HG03045 (cell line): Measurements from ENCODE around the gene TCP11.

ENCODE experiments used
- ATAC-seq: cut with Tn5 transposase; IDR thresholded peaks from one replicate; pipeline ENCODE4 v1.9.1; 2021; ENCODE audit warnings: mild to moderate bottlenecking, moderate library complexity; ENCODE audit not compliant: unreplicated experiment

The TCP11 gene

DNA sequence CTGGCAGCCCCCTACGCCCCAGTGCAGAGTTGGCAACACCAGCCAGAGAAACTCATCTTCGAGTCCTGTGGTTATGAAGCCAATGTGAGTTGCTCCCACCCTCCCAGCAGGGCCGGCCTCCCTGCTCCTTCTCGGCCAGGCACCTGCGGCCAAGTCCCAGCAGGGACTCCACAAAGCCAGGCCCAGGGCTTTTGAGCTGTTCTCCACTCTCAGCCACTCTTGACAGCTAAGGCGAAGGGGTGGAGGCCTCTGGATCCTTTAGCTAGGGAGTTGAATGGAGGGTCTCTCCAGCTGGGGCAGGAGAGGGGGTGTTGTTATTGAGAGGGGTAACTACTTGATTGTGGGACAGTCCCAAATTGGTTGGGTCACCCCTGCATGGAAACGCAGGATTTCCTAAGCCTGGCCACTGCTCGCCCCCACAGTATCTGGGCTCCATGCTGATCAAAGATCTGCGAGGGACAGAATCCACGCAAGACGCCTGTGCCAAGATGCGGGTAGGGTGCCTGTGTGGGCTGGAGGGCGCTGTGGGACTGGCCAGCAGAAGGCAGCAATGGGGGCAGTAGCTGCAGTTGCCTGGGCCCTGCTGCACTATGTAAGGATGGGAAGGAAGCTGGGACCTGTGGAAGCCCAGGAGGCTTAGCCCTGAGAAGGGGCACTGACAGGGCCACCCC, 58.3 kb downstream of the TCP11 start:
- no peak for ATAC-seq

DNA sequence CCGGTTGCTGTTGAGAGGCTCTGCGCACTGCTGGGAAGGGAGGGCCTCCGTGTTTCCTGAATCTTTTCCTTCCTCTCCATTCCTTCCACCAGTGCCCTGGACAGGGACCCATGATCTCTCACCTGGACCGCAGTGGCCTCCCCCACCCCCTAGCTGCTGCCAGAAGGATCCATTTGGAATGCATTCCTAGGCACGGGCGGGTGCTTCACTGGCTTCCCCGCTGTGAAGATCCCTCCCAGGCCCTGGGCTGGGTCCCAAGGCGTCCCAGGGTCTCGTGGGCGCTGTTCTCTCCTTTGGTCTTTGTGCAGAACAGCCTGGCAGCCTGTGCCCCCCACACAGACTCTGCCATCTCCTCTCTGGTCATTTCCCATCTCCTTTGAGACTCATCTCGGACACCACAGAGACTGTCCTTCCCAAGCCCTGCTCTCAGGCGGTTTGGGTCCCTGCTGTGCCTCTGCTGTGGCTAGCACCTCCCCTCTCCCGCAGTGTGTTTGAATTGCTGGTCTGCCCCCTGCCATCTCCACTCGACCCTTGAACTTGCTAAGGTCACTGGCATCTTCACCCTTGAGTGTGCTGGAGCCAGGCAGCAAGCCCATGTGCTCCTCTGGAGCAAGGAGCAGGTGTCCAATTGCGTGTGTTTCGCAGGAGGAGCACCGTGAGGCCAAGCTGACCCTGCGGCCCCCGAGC, 59.0 kb downstream of the TCP11 start:
- no peak for ATAC-seq

DNA sequence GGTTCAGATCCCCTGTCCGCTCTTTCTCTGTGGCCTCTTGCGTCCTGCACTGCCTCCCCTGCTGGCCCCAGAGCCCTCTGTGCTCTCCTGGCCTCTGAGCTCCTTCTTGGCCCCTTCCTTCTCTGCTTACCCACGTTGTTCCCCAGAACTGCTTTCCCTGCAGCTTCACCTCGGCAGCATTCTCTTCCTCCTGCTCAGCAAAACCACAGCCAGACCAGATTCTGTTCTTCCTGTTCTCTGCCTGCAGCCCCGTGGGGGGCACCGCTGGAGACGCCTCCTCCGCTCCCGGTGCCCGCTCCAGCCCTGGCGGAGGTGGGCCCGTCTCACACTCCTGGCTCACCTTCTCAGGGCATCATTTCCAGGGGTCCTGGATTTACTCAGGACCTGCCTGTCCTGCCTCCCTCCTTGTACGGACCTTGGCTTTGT, 59.7 kb downstream of the TCP11 start:
- ATAC-seq = no peak

DNA sequence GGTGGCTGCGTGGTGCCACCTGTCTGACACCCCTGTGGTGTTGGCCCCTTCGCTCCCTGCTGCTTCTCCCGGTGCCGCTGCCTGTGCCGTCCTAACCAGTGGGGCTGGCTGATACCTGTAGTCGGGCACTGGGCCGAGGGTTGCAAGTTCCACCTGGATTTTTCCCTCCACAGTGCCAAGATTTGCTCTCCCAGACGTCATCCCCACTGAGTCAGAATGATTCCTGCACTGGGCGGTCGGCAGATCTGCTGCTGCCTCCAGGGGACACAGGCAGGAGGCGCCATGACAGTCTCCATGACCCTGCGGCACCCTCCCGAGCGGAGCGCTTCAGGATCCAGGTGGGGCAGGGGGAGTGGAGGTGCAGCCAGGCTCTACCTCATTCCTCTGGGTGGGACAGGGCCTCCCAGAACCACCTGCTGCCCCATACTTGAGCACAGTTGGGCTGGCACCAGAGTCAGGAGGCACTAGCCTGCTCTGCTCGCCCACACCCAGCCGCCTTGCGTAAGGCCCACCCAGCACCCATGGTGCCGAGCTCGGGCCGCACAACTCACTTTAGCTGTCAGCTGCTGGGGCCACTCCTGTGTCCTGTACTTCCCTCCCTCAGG, 60.2 kb downstream of the TCP11 start:
- no peak for ATAC-seq

DNA sequence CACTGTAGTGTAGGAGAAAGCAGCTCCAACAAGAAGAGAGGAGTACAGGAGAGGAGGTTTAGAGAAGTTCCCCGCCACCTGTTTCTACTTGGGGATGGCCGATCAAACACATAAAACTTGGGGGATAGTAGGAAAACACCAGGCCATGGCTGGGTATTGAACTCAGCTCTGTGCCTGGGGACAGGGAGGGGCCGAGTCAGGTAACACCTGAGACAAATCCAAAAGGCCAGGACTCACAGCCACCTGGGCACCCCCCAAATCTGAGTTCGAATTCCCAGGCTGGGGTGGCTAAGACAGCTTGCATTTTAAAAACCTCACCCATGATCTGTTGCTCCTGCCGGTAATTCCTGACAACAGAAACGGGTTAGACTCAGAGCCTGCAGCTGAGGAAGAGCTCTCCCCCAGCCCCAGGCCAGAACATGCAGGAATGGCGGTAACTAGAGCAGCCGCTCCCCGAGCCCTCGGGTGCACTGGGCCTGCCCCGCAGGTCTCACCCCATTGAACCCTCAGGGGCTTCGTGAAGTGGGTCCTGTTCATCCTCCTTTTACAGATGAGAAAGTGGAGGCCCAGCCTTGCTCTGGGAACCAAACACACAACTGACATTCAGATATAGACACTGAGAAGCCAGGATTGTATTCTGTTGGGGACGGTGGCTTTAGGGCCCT, 61.0 kb downstream of the TCP11 start:
- no peak for ATAC-seq

DNA sequence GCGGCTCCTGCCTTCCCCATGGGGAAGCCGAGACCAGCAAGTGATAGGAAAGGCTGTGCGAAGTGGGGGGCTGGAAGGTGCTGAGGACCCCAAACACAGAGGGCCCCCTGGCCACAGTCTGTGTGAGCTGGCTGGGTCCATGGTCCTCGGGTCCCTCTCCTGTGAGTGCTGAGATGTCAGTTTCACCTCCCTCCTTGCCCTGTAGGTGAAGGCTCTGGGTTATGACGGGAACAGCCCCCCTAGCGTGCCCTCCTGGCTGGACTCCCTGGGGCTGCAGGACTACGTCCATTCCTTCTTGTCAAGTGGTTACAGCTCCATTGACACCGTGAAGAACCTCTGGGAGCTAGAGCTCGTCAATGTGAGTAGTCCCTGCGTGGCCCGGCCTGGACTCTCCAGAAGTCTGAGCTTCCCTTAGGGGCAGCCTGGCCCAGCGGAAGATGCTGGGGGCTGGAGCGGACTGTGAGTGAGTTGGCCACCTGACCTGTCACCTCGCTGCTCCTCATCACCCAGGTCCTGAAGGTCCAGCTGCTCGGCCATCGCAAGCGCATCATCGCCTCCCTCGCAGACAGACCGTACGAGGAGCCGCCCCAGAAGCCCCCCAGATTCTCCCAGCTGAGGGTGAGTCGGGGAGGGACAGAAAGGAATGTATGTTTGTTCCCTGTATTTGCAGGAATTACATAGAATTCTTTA, 61.7 kb downstream of the TCP11 start:
- ATAC-seq = no peak

DNA sequence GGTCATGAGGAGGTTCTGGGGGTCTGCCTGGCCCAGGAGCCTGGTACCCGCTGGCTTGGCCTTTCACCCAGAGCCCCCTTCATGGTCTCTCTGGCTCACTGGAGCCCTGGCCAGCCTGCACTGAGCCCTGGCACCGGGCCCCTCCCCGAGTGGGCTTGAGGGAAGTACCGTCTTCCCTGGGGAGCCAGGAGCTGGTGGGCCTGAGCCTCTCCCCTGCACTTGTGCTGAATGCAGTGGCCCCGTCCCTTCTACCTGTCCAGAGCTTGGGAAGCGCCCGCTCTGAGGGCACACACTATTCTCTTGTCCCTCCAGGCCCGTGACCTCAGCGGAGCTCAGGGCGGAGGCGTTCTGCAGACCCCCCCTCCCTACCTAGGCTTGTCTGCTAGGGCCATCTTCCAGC, 62.2 kb downstream of the TCP11 start:
- no peak for ATAC-seq

DNA sequence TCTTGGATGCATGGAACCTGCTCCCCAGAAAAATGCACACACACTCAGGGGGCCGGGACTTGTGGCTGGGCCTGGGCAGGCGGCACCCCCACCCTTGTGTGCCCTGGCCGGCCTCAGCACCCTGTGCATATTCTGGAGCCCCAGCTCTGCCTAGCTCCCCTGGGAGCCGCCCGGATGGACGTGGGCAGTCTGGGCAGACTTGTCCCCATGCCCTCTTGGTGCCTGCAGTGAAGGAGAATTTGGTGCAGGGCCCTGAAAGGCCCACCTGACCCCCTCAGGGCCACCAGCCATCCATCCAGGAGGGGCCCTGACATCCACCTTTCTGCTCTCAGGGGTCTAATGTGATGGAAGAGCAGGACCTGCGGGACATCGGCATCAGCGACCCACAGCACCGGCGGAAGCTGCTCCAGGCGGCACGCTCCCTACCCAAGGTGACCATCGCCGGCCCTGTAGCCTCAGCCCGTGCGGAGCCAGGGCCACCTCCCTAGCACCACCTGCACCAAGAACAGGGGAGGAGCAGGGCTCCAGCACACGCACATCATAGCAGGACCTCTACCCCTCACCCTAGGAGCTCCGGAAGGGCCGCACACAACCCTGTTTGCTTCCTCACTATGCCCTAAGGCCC, 62.8 kb downstream of the TCP11 start:
- ATAC-seq = no peak

DNA sequence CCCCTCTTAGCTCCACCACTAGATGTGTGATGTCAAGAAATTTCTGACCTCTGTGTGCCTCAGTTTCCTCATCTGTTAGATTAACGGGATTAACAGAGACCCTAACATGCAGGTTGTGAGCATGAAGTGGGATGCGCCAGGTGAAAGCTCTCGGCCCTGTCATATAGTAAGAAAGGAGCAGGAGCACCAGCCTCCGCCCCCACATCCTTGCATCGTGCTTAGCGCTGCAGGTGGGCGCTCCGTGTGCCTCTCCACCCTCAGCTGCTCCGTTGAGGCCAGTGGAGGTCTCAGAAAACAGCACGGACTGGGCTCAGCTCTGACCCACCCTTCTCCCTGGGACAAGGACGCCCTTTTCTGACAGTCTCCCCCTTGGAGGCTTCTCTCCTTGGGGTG, 63.4 kb downstream of the TCP11 start:
- ATAC-seq = no peak

DNA sequence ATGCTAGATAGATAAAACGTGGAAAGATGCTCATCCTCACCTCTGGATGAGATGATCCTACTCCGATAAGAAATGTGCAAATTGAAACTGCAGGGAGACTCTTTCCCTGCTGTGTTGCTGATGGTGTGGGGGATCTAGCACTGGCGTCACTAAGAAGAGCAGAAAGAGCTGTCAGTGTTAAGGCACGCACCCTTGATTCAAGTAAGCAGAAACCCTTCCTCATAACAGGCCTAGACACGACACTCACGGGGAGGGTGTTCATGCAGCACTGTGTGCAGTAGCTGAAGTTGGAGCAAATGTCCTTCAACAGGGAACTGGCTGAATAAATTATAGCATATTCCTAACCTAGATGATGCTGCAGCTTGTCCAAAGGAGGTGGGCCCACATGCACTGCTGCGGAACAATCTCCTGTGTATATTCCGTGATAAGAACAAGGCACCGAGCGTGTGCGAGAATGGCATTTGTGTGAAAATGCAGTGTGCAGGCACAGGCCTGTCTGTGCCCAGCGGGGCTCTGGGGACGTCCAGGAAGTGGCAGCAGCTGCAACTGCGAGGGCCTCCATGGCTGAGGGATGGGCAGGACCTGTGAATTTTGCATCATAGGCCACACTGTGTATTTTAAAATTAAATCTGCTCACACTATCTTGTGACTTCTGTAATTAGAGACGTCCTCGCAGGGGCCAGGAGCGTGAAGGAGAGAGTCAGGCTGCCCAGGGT, 64.0 kb downstream of the TCP11 start:
- ATAC-seq = no peak

DNA sequence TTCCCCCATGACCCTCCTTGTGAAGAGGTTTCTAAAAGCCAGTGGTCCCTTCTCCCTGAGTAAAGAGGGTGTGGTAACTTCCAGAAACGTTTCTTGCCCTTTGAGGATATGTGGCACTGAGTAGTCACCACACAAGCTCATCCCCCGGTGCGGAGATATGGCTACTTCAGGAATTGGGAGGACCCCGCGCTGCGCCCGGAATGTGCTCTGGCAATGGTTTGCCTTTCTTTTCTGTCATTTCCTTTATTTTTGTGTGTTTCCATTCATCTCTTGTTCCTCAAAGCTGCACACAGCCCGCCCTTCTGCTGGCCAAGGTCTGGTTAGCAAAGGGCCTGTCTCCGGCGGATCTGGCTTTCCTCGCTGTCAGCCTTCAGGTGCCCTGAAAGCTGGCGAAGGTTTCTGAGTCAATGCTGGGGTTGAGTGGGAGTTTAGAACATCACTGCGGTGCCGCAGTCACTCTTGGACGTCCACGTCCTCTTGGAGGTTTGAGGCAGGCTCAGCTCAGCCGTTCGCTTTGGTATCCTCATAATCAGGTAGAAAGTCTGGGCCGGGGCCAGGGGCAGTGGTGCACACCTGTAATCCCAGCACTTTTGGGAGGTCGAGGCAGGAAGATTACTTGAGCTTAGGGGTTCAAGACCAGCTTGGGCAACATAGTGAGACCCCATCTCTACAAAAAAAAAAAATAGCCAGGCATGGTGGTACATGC, 67.2 kb downstream of the TCP11 start:
- ATAC-seq = no peak

DNA sequence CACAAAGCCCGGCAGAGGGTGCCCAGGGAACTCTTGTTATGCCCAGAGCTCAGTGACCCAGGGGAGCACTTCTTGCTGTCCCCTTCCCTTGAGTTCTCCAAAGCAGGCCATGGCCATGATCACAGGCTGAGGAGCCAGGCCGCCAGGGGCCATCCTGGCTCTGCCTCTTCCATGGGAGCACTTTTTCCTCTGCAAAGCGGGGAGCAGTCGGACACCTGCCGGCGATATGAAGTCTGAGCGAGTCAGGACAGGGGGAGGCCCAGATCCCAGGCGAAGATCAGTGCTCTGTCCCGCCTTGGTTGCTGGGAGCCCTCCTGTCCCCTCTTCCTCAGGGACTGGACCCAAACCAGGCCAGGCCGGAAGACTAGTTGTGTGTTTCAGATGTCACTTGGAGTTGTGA, 67.9 kb downstream of the TCP11 start:
- ATAC-seq = no peak

DNA sequence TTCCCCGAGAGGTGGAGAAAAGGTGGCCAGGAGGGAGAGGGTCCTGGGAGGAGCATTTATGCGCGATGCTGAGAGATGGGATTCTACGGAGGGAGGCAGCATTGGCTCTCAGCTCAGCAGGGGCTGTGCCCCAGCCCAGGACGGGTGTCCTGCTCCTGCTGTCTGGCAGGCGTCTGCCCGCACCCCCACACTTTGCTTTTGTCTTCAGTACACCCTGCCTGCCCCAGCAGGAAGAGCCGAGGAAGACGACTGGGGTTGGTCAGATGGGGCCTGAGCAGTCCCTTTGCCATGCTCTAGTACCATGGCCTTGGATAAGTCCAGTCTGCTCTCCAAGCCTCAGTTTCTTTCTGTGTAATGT, 68.5 kb downstream of the TCP11 start:
- ATAC-seq = no peak

DNA sequence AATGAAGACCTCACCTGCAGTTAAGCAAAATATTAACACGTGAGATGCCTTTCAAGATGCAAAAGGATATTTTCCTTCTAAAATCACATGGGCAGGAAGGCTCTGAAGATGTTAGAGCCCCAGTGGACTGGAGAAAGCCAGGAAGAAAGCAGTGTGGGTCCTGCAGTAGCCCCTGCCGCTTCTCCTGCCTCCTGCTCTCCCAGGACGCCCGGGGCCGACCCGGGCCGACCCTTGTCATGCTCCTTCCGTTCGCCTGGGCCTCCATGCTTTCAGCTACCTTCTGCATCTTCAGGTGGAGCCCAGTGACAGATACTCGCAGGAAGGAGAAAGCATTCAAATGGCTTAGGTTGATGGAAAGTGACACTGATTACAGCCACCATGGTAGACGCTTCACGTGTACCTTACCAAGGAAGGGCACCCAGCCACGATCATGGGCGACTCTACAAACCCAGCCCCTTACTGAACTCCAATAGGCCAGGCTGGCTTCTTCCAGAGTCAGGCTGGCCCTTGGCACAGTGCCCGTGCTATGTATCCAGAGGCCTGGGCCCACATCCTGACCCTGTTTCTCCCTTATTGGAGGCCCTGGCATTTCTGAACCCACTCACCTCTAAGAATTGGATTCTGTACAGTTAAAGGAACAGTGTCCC, 69.0 kb downstream of the TCP11 start:
- no peak for ATAC-seq

DNA sequence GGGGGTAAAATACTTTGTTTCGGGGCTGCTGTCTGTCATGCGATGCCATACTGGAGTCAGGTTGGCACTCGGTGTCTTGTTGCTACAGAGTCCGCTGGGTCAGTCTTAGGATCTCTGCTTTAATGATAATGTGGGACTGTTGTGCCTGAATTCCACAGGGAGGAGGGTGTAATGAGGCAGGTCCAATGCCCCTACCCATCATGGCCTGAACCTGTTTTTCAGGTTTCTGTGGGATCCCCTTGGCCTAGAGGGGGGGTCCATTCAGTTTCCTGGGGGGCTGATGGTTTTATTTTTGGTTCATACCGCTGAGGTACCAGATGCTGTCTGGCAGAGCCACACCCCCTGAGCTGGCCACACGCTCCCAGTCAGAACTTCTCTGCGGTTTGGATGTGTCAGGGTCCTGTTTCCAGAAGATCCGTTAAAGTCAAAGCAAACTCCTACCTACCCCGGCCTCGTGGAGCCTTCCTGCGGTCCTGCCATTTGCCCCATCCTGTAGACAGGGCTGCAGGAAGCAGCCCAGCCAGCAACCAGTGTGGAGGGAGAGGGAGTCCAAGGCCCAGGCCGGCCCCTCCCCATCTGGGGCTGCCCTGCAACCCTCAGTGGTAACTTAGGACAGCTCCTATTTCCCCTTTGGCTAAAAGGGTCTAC, 69.7 kb downstream of the TCP11 start:
- ATAC-seq = no peak

DNA sequence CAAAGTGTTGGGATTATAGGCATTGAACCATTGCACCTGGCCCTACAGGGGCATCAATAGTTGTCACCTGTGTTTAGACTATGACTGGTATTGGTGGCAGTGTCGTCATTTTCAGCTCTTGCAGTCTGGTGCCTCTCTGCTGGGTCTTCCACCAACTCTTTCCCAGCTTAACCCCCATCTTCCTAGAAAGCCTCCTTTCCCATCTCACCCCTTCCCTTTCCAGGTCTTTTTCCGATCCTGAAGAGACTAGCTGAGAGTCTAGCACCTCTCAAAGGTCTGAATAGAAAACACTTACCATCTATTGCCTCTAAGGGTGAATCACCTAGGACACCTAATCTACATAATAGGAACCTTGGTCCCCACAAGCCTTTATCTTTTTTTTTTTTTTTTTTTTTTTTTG, 71.0 kb downstream of the TCP11 start:
- ATAC-seq = no peak

DNA sequence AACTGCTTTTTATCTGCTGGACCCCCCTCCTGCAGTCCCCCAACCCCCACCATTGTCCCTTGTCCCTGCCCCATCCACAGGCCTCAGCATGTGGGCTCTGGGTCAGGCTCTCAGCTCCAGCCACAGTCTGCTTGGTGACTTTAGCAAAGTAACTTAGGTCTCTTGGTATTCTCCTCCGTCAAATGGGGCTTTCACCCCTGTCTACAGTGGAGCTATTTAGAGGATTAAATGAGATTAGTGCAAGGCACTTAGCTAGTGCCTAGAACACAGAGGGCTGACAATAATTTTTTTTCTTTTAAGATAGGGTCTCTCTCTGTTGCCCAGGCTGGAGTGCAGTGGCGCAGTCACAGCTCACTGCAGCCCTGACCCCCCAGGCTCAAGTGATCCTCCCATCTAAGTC, 71.9 kb downstream of the TCP11 start:
- no peak for ATAC-seq

DNA sequence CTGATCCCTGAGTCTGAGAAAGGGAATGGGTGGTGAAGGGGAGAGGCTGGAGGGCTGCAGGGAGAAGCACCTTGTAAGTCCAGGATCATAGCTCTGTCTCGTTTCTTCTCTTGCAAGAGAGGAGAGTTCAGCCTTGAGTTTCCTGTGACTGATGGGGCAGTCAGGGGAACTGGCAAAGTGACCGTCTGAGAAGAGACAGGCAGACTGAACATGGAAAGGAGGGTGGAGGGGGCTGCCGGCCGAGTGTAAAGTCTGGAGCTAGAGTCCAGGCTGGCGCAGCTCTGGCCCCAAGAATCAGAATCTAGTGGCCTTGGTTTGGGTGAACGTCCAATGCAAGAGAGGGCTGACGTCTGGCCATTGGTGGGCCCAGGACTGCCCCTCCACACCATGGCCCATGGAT, 72.5 kb downstream of the TCP11 start:
- ATAC-seq = no peak

DNA sequence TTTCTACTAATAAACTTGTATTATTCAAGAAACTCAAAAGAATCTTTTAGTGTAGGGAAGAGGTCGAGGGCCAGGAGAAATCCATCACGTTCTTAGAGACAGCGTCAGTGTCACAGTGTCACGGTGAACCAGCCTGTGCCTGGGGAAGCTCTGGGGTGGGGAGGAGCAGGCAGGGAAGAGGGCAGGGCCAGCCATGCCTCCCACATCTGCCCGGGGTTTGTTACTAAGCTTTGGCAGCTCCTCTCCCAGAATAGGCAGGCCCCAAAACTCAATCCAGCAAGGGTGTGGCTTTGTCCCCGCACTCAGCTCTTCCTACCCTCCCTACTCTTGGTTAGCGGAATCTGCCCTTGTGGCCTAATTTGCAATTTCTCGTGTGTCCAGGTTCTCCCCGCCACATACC, 72.9 kb downstream of the TCP11 start:
- no peak for ATAC-seq
